MM.1S (cell line): ENCODE measurements around the gene BTBD9.

Experiments used
- DNase-seq: peaks from one replicate; pipeline ENCODE4 v3.0.0-alpha.2; 2015
- H2AFZ ChIP-seq: fragments of 300-600 bp; sonication (generic); 2 replicates; pipeline ENCODE4 v1.6.0; 2016; ENCODE audit warnings: antibody characterized with exemption, low read length
- H3F3A ChIP-seq: fragments of 300-600 bp; sonication (generic); 2 replicates; pipeline ENCODE4 v1.6.1; 2016; ENCODE audit warnings: mild to moderate bottlenecking, antibody characterized with exemption, low read length, moderate library complexity, mixed read lengths; ENCODE audit not compliant: insufficient read depth
- H3K27ac ChIP-seq: fragments of 300-600 bp; sonication (generic); 2 replicates; pipeline ENCODE4 v1.5.1; 2016; ENCODE audit warnings: mild to moderate bottlenecking, low read length
- H3K27me3 ChIP-seq: fragments of 300-600 bp; sonication (generic); replicated peaks from 2 replicates; pipeline ENCODE4 v1.6.0; 2016; ENCODE audit warnings: low read length; ENCODE audit not compliant: insufficient read depth
- H3K36me3 ChIP-seq: fragments of 300-600 bp; sonication (generic); replicated peaks from 2 replicates; pipeline ENCODE4 v1.6.1; 2016; ENCODE audit warnings: mild to moderate bottlenecking, low read length, mixed read lengths; ENCODE audit not compliant: insufficient read depth
- H3K4me1 ChIP-seq: fragments of 300-600 bp; sonication (generic); 2 replicates; pipeline ENCODE4 v1.6.1; 2016; ENCODE audit warnings: low read length, mixed read lengths
- H3K4me2 ChIP-seq: fragments of 300-600 bp; sonication (generic); 2 replicates; pipeline ENCODE4 v1.6.0; 2016; ENCODE audit warnings: low read depth, low read length
- H3K4me3 ChIP-seq: fragments of 300-600 bp; sonication (generic); 2 replicates; pipeline ENCODE4 v1.5.1; 2016; ENCODE audit warnings: low read length, mixed read lengths
- H3K79me2 ChIP-seq: fragments of 300-600 bp; sonication (generic); 2 replicates; pipeline ENCODE4 v1.6.1; 2016; ENCODE audit warnings: mixed run types, low read length, mixed read lengths
- H3K9ac ChIP-seq: fragments of 300-600 bp; sonication (generic); 2 replicates; pipeline ENCODE4 v1.6.1; 2016; ENCODE audit warnings: low read length, mixed read lengths
- H3K9me2 ChIP-seq: fragments of 300-600 bp; sonication (generic); replicated peaks from 2 replicates; pipeline ENCODE4 v1.6.1; 2016; ENCODE audit warnings: mild to moderate bottlenecking, low read length, mixed read lengths; ENCODE audit not compliant: insufficient read depth
- H3K9me3 ChIP-seq: fragments of 300-600 bp; sonication (generic); replicated peaks from 2 replicates; pipeline ENCODE4 v1.6.1; 2016; ENCODE audit warnings: mild to moderate bottlenecking, low read length, mixed read lengths; ENCODE audit not compliant: insufficient read depth
- H4K20me1 ChIP-seq: fragments of 300-600 bp; sonication (generic); 2 replicates; pipeline ENCODE4 v1.6.1; 2016; ENCODE audit warnings: mild to moderate bottlenecking, low read length, moderate library complexity, mixed read lengths; ENCODE audit not compliant: insufficient read depth
- CTCF ChIP-seq: fragments of 300-600 bp; sonication (generic); IDR thresholded peaks from 2 replicates; pipeline ENCODE4 v1.5.1; 2016; ENCODE audit warnings: antibody characterized with exemption, low read length, mixed read lengths
- EZH2 ChIP-seq: fragments of 300-600 bp; sonication (generic); optimal IDR thresholded peaks from 2 replicates; pipeline ENCODE3; 2017; ENCODE audit warnings: low read depth, mild to moderate bottlenecking, antibody characterized with exemption, low read length, mixed read lengths
- EZH2phosphoT487 ChIP-seq: fragments of 300-600 bp; sonication (generic); IDR thresholded peaks from 2 replicates; pipeline ENCODE4 v1.6.1; 2018; ENCODE audit warnings: antibody characterized with exemption, low read length

Gene BTBD9

DNA sequence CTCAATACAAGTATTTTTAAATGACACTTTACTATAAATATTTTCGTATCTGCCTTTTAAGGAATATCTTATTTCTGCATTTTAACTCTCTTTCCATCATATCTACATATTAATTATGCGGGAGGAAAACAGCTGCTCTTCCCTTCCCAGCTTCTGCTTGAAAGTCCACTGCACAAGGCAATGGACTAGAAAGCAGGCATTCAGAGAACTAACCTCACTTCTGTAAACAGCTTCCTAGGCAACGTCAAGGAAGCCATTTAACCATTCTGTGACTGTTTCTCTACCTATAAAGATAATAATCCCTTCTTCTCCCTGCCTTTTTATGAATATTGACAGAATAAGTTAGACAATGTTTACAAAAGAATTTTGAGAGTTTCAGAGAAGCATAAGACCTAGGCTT is 319.4 kb downstream of the BTBD9 start:
- no peak overlapping the region for H3K4me2 ChIP-seq
- H4K20me1 ChIP-seq = no peaks in the 10 kb centered on the region
- no peaks in the 10 kb centered on the region for H3K36me3 ChIP-seq
- H3K9me2 ChIP-seq = no peaks in the 10 kb centered on the region
- DNase-seq = no peak
- no peak for TF ChIP-seq EZH2phosphoT487
- TF ChIP-seq CTCF = no peak
- no peak for TF ChIP-seq EZH2
- H3K4me1 ChIP-seq = peaks cover 7% of the 10 kb centered on the region; the same call in 1 of the 2 replicates
- H3K9ac ChIP-seq = no peak overlapping the region
- H3K27me3 ChIP-seq = no peaks in the 10 kb centered on the region
- no peak overlapping the region for H3K4me3 ChIP-seq
- H3F3A ChIP-seq = no peaks in the 10 kb centered on the region
- no peaks in the 10 kb centered on the region for H3K79me2 ChIP-seq
- H2AFZ ChIP-seq = no peak overlapping the region
- H3K27ac ChIP-seq = no peak overlapping the region
- no peaks in the 10 kb centered on the region for H3K9me3 ChIP-seq

DNA sequence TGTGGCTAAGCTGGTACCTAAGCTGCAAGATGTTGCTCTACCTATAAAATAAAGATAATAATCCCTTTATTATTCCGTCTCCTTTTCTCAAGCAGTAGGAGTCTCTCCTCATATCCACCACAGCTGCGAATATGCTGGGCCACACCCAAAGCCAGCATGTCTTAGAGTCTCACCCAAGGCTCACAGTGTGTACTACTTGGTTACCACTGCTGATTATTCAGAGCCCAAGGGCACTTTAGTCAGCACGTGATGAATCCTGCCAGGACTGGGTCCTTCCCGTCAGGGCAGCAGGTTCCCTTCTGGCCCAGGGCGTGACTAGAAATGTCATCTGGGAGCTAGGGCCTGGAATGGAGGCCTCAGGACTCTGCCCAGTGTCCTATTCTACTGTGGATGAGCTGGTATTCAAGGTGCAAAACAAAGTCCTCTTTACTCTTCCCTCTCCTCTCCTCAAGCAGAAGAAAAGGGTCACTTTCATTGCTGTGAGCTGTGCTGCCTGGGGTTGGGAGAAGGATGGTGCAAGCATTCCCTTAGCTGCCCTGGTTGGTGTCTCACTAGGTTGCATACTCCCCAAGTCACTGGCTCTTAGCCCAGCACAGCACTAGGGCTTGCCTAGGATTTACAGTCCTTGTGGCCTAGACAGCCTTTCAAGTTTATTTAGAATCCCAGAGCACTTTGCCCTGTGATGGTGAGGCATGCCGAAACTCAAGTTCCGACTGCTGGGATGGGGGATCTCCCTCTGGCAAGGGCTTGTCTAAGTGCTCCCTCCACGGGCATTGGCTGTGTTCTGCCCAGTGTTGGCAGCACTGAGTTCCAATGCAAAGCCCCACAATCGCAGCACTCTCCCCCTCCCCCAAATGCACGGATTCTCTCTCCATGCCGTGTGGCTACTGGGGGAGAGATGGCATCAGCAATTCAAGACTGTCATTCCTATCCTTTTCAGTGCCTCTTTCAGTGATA is 320.2 kb downstream of the BTBD9 start:
- Histone ChIP-seq H3K4me3 (no peak overlapping the region), H3K9me3 (no peaks in the 10 kb centered on the region), H3K36me3 (no peaks in the 10 kb centered on the region), H3K79me2 (no peaks in the 10 kb centered on the region), H3K4me1 (peaks cover 7% of the 10 kb centered on the region; the same call in 1 of the 2 replicates), H4K20me1 (no peaks in the 10 kb centered on the region), H3F3A (no peaks in the 10 kb centered on the region), H3K9me2 (no peaks in the 10 kb centered on the region), H3K9ac (no peak overlapping the region), H3K4me2 (no peak overlapping the region), H2AFZ (no peak overlapping the region), H3K27me3 (no peaks in the 10 kb centered on the region), H3K27ac (no peak overlapping the region)
- TF ChIP-seq EZH2 = no peak
- TF ChIP-seq CTCF = no peak
- no peak for TF ChIP-seq EZH2phosphoT487
- no peak for DNase-seq

DNA sequence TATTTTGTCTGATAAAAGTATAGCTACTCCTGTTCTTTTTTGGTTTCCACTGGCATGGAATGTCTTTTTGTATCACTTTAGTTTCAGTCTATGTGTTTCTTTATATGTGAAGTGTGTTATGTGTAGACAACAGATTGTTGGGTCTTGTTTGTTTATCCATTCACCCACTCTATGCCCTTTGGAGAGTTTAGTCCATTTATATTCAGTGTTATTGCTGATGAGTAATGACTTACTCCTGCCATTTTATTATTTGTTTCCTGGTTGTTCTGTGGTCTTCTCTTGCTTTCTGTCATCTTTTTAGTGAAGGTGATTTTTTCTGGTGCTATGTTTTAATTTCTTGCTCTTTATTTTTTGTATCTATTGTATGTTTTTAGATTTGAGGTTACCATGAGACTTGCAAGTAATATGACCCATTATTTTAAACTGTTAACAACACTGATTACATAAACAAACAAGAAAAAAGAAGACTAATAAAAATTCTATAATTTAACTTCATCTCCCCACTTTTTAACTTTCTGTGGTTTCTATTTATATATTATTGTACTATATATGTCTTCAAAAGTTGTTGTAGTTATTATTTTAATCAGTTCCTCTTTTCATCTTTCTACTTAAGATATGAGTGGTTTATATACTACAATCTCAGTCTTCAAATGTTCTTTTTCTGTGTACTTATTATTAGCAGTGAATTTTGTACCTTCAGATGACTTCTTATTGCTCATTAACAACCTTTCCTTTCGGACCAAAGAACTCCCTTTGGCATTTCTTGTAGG is 323.4 kb downstream of the BTBD9 start:
- TF ChIP-seq EZH2 (no peak), CTCF (no peak), EZH2phosphoT487 (no peak)
- no peaks in the 10 kb centered on the region for H4K20me1 ChIP-seq

More for the DNA sequence above, 323.4 kb downstream of the BTBD9 start:
- Histone ChIP-seq H3K4me2 (no peak overlapping the region), H3K4me3 (no peak overlapping the region), H2AFZ (no peak overlapping the region), H3K9me2 (no peaks in the 10 kb centered on the region), H3K36me3 (no peaks in the 10 kb centered on the region), H3K9ac (no peak overlapping the region), H3K27me3 (no peaks in the 10 kb centered on the region), H3F3A (no peaks in the 10 kb centered on the region), H3K79me2 (no peaks in the 10 kb centered on the region), H3K4me1 (peaks cover 7% of the 10 kb centered on the region; the same call in 1 of the 2 replicates), H3K27ac (no peak overlapping the region), H3K9me3 (no peaks in the 10 kb centered on the region)
- no peak for DNase-seq
